ENCODE measurements around the gene LRRD1.
"Not testable (repeated sequence)": the region's sequence is repeated elsewhere in the genome, so short reads cannot be mapped to it uniquely, and the experiment has no call there.

Gene LRRD1

GRCh38 chr7:92142791-92143190 lies 36.2 kb downstream of the LRRD1 start:
- in situ Hi-C loops (cut with HindIII; ENCODE audit: low sequenced_read_pairs), result not testable (repeated sequence)

GRCh38 chr7:92141161-92141560 lies 37.8 kb downstream of the LRRD1 start:
- in situ Hi-C loops (cut with HindIII; ENCODE audit: low sequenced_read_pairs), result no loop called here

- in situ Hi-C loops (cut with HindIII; ENCODE audit: low sequenced_read_pairs), result no loop called here
Measured at GRCh38 chr7:92137557-92137956, 41.4 kb downstream of the LRRD1 start.

GRCh38 chr7:92135052-92135889 lies 43.7 kb downstream of the LRRD1 start:
- in situ Hi-C loops (cut with HindIII; ENCODE audit: low sequenced_read_pairs), result no loop called here

GRCh38 chr7:92134271-92135051 lies 44.5 kb downstream of the LRRD1 start, which contains the start of gene CYP51A1:
TSS of gene CYP51A1 (minus strand) at chr7:92134477. CDS start at chr7:92134364, 113 bp downstream.
- in situ Hi-C loops (cut with HindIII; ENCODE audit: low sequenced_read_pairs), result no loop called here

- in situ Hi-C loops (cut with HindIII; ENCODE audit: low sequenced_read_pairs), result no loop called here
Measured at GRCh38 chr7:92133737-92134270, 45.1 kb downstream of the LRRD1 start.

- in situ Hi-C loops (cut with HindIII; ENCODE audit: low sequenced_read_pairs), result no loop called here
Measured at GRCh38 chr7:92133133-92133736, 45.7 kb downstream of the LRRD1 start.

- in situ Hi-C loops (cut with HindIII; ENCODE audit: low sequenced_read_pairs), result no loop called here
Measured at GRCh38 chr7:92131764-92132330, 47.1 kb downstream of the LRRD1 start.

GRCh38 chr7:92131093-92131492 lies 47.8 kb downstream of the LRRD1 start:
- in situ Hi-C loops (cut with HindIII; ENCODE audit: low sequenced_read_pairs), result no loop called here

GRCh38 chr7:92121681-92122080 lies 57.3 kb downstream of the LRRD1 start:
- in situ Hi-C loops (cut with HindIII; ENCODE audit: low sequenced_read_pairs), result no loop called here

GRCh38 chr7:92119213-92119759 lies 59.7 kb downstream of the LRRD1 start:
- in situ Hi-C loops (cut with HindIII; ENCODE audit: low sequenced_read_pairs), result no loop called here

- in situ Hi-C loops (cut with HindIII; ENCODE audit: low sequenced_read_pairs), result no loop called here
Measured at GRCh38 chr7:92116949-92117348, 62.0 kb downstream of the LRRD1 start.

- in situ Hi-C loops (cut with HindIII; ENCODE audit: low sequenced_read_pairs), result no loop called here
Measured at GRCh38 chr7:92115821-92116220, 63.1 kb downstream of the LRRD1 start.

GRCh38 chr7:92110857-92111256 lies 68.1 kb downstream of the LRRD1 start:
- in situ Hi-C loops (cut with HindIII; ENCODE audit: low sequenced_read_pairs), result no loop called here

GRCh38 chr7:92108821-92109220 lies 70.1 kb downstream of the LRRD1 start:
- in situ Hi-C loops (cut with HindIII; ENCODE audit: low sequenced_read_pairs), result no loop called here

- in situ Hi-C loops (cut with HindIII; ENCODE audit: low sequenced_read_pairs), result not testable (repeated sequence)
Measured at GRCh38 chr7:92102862-92103261, 76.1 kb downstream of the LRRD1 start.

GRCh38 chr7:92100534-92100933 lies 78.4 kb downstream of the LRRD1 start:
- in situ Hi-C loops (cut with HindIII; ENCODE audit: low sequenced_read_pairs), result no loop called here

- in situ Hi-C loops (cut with HindIII; ENCODE audit: low sequenced_read_pairs), result no loop called here
Measured at GRCh38 chr7:92095380-92095779, 83.6 kb downstream of the LRRD1 start.

Data from DLD1 (cell line).